Measurements from ENCODE around the gene GPR179. TPM values are rescaled to one million over a fixed set of nuclear protein-coding genes. Genes with fewer than 3 reads are reported as not detected.

Gene GPR179
- polyA plus RNA-seq, 3 donors = not detected

GRCh38 chr17:38332735-38333134, 11.0 kb downstream of the GPR179 start:
- DNase-seq = no peak
- H3K9me3 ChIP-seq (replicated peaks in 1 of 2; ENCODE audit: control insufficient read depth in 1 of 2, insufficient read depth in 1 of 2, low read length in 2 of 2) = no peaks in the 10 kb centered on the region
- 98% methylated on average over 7 of the region's 7 CpGs for WGBS (ENCODE audit: insufficient coverage)
- no peaks in the 10 kb centered on the region for H3K79me2 ChIP-seq (ENCODE audit: insufficient read depth, low read length)
- no peak overlapping the region for H3K4me3 ChIP-seq (replicated peaks in 1 of 3; ENCODE audit: low read depth in 2 of 3, low read length in 3 of 3)
- intact Hi-C loops (cut with micrococcal nuclease) = no loop called here
- H4K20me1 ChIP-seq (ENCODE audit: insufficient read depth, low read length) = no peaks in the 10 kb centered on the region
- no peak overlapping the region for H2AFZ ChIP-seq (ENCODE audit: insufficient read depth, low read depth, low read length, poor library complexity, severe bottlenecking)
- H3K36me3 ChIP-seq (replicated peaks in 1 of 2; ENCODE audit: control insufficient read depth in 1 of 2, insufficient read depth in 2 of 2, low read length in 2 of 2) = no peaks in the 10 kb centered on the region
- TF ChIP-seq, protein P1, sequence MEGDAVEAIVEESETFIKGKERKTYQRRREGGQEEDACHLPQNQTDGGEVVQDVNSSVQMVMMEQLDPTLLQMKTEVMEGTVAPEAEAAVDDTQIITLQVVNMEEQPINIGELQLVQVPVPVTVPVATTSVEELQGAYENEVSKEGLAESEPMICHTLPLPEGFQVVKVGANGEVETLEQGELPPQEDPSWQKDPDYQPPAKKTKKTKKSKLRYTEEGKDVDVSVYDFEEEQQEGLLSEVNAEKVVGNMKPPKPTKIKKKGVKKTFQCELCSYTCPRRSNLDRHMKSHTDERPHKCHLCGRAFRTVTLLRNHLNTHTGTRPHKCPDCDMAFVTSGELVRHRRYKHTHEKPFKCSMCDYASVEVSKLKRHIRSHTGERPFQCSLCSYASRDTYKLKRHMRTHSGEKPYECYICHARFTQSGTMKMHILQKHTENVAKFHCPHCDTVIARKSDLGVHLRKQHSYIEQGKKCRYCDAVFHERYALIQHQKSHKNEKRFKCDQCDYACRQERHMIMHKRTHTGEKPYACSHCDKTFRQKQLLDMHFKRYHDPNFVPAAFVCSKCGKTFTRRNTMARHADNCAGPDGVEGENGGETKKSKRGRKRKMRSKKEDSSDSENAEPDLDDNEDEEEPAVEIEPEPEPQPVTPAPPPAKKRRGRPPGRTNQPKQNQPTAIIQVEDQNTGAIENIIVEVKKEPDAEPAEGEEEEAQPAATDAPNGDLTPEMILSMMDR (IDR thresholded peaks at IDR 0.05) = no peak
- H3K27me3 ChIP-seq (ENCODE audit: control insufficient read depth in 2 of 2, insufficient read depth in 2 of 2, low read length in 2 of 2) = no peaks in the 10 kb centered on the region
- Mint-ChIP-seq H3K27me3 (ENCODE audit: low read depth in 3 of 3) (peaks cover 2 to 6% (median 4%) of the 10 kb centered on the region in 3 donors), H3K4me3 (no peak overlapping the region), H3K36me3 (no peaks in the 10 kb centered on the region), H3K4me1 (peaks cover 2% of the 10 kb centered on the region), H3K9me3 (peaks cover 0 to 2% (median 0%) of the 10 kb centered on the region in 7 donors), H3K27ac (peak overlapping the region in 1 of 7 donors; percentile 62)
- no peak overlapping the region for H3K9ac ChIP-seq (ENCODE audit: insufficient read depth, low read length, poor library complexity, severe bottlenecking)
- no peak overlapping the region for H3K4me2 ChIP-seq (replicated peaks; ENCODE audit: extremely low read depth, low read length, poor library complexity, severe bottlenecking)
- no peaks in the 10 kb centered on the region for H3K4me1 ChIP-seq (ENCODE audit: control insufficient read depth in 1 of 2, insufficient read depth in 2 of 2, low read length in 2 of 2)
- no peak overlapping the region for H3K27ac ChIP-seq (ENCODE audit: low read depth in 1 of 2, low read length in 2 of 2)

- no peak overlapping the region for H3K4me3 Mint-ChIP-seq
- H3K4me1 Mint-ChIP-seq = peaks cover 18% of the 10 kb centered on the region
Observed at GRCh38 chr17:38330941-38331411, 12.8 kb downstream of the GPR179 start.

More at GRCh38 chr17:38330941-38331411, 12.8 kb downstream of the GPR179 start:
- H3K9me3 Mint-ChIP-seq = peaks cover 0 to 5% (median 0%) of the 10 kb centered on the region in 7 donors
- H3K27me3 Mint-ChIP-seq (ENCODE audit: low read depth in 3 of 3) = peaks cover 2 to 6% (median 4%) of the 10 kb centered on the region in 3 donors
- H3K36me3 ChIP-seq (replicated peaks in 1 of 2; ENCODE audit: control insufficient read depth in 1 of 2, insufficient read depth in 2 of 2, low read length in 2 of 2) = no peaks in the 10 kb centered on the region
- H3K27ac ChIP-seq (ENCODE audit: low read depth in 1 of 2, low read length in 2 of 2) = no peak overlapping the region
- 89% methylated on average over 18 of the region's 23 CpGs for WGBS (ENCODE audit: insufficient coverage)
- H3K4me2 ChIP-seq (replicated peaks; ENCODE audit: extremely low read depth, low read length, poor library complexity, severe bottlenecking) = no peak overlapping the region
- no peak overlapping the region for H3K9ac ChIP-seq (ENCODE audit: insufficient read depth, low read length, poor library complexity, severe bottlenecking)
- H3K4me1 ChIP-seq (ENCODE audit: control insufficient read depth in 1 of 2, insufficient read depth in 2 of 2, low read length in 2 of 2) = peaks cover 16% of the 10 kb centered on the region in 2 donors
- TF ChIP-seq, protein P1 (IDR thresholded peaks at IDR 0.05) = no peak
- H4K20me1 ChIP-seq (ENCODE audit: insufficient read depth, low read length) = no peaks in the 10 kb centered on the region
- no peaks in the 10 kb centered on the region for H3K9me3 ChIP-seq (replicated peaks in 1 of 2; ENCODE audit: control insufficient read depth in 1 of 2, insufficient read depth in 1 of 2, low read length in 2 of 2)
- no peaks in the 10 kb centered on the region for H3K36me3 Mint-ChIP-seq
- H2AFZ ChIP-seq (ENCODE audit: insufficient read depth, low read depth, low read length, poor library complexity, severe bottlenecking) = no peak overlapping the region
- no peak overlapping the region for H3K4me3 ChIP-seq (replicated peaks in 1 of 3; ENCODE audit: low read depth in 2 of 3, low read length in 3 of 3)
- DNase-seq = no peak
- H3K27ac Mint-ChIP-seq = no peak overlapping the region
- H3K79me2 ChIP-seq (ENCODE audit: insufficient read depth, low read length) = no peaks in the 10 kb centered on the region
- intact Hi-C loops (cut with micrococcal nuclease) = no loop called here
- no peaks in the 10 kb centered on the region for H3K27me3 ChIP-seq (ENCODE audit: control insufficient read depth in 2 of 2, insufficient read depth in 2 of 2, low read length in 2 of 2)
